Right renal cortex interstitium (tissue), 3 donors: Measurements from ENCODE around the gene TRIML2. TPM values are rescaled to one million over a fixed set of nuclear protein-coding genes. Genes with fewer than 3 reads are reported as not detected.

Experiments used
- DNase-seq, 3 donors: peaks; one replicate each; pipeline ENCODE4 v3.0.0-alpha.2; 2013; ENCODE audit warnings: low read depth in 3 of 3, low spot score in 2 of 3
- polyA plus RNA-seq, 3 donors: library from polyadenylated mRNA; unstranded; fragments of 120-200 nt; gene quantifications; one replicate each; pipeline ENCODE4 v1.2.1, GENCODE V29; 2013; ENCODE audit not compliant: insufficient read length in 3 of 3

Gene TRIML2
- polyA plus RNA-seq, result not detected

GRCh38 chr4:188109157-188109755, at the start of gene TRIML2:
TRIML2 (minus strand) TSS chr4:188109603; CDS start chr4:188105368, 4,235 bp downstream.
- DNase-seq, result no peak

- no peak for DNase-seq
Measured at GRCh38 chr4:188158336-188158735, 48.9 kb upstream of the TRIML2 start.

GRCh38 chr4:188154668-188155405, 45.4 kb upstream of the TRIML2 start:
- no peak for DNase-seq

- DNase-seq, result no peak
Measured at GRCh38 chr4:188147776-188148175, 38.4 kb upstream of the TRIML2 start.

GRCh38 chr4:188147176-188147575, 37.8 kb upstream of the TRIML2 start:
- no peak for DNase-seq

GRCh38 chr4:188146618-188147017, 37.2 kb upstream of the TRIML2 start:
- DNase-seq, result no peak

GRCh38 chr4:188145601-188146000, 36.2 kb upstream of the TRIML2 start:
- no peak for DNase-seq

GRCh38 chr4:188143731-188144130, 34.3 kb upstream of the TRIML2 start:
- no peak for DNase-seq

GRCh38 chr4:188139671-188140070, 30.3 kb upstream of the TRIML2 start:
- no peak for DNase-seq

- DNase-seq, result no peak
Measured at GRCh38 chr4:188139141-188139540, 29.7 kb upstream of the TRIML2 start, which contains the start of gene TRIML1. TRIML1 (plus strand) TSS chr4:188139441; CDS start chr4:188139559, 118 bp downstream.

GRCh38 chr4:188138227-188138626, 28.8 kb upstream of the TRIML2 start:
- no peak for DNase-seq

GRCh38 chr4:188132232-188132631, 22.8 kb upstream of the TRIML2 start:
- DNase-seq, result no peak

- no peak for DNase-seq
Measured at GRCh38 chr4:188130355-188130754, 21.0 kb upstream of the TRIML2 start.

- no peak for DNase-seq
Measured at GRCh38 chr4:188127214-188127874, 17.9 kb upstream of the TRIML2 start.

- no peak for DNase-seq
Measured at GRCh38 chr4:188121530-188121929, 12.1 kb upstream of the TRIML2 start.

- DNase-seq, result no peak
Measured at GRCh38 chr4:188117631-188118324, 8.4 kb upstream of the TRIML2 start.

GRCh38 chr4:188113156-188113555, 3.8 kb upstream of the TRIML2 start:
- no peak for DNase-seq

GRCh38 chr4:188111955-188112354, 2.6 kb upstream of the TRIML2 start:
- DNase-seq, result no peak

- no peak for DNase-seq
Measured at GRCh38 chr4:188110741-188111471, 1.5 kb upstream of the TRIML2 start.

GRCh38 chr4:188110036-188110435, 633 bp upstream of the TRIML2 start:
- no peak for DNase-seq
